ENCODE measurements around the gene TBCEL. TPM values are rescaled to one million over a fixed set of nuclear protein-coding genes. Genes with fewer than 3 reads are reported as not detected.

Gene TBCEL
- total RNA-seq, 4 donors from 2014 or later = 17.1 to 24.7 (median 20.6) TPM

GRCh38 chr11:121127809-121128208 is 103.9 kb downstream of the TBCEL start:
- Histone ChIP-seq H3K36me3 (peaks cover 0 to 16% (median 0%) of the 10 kb centered on the region in 3 donors), H3K4me3 (no peak overlapping the region), H3K4me1 (no peaks in the 10 kb centered on the region), H3K27ac (no peak overlapping the region), H3K27me3 (no peaks in the 10 kb centered on the region), H3K9me3 (peaks cover 0 to 6% (median 0%) of the 10 kb centered on the region in 4 donors)
- DNase-seq (ENCODE audit: low spot score in 2 of 2) = no peak
- TF ChIP-seq, protein P1, sequence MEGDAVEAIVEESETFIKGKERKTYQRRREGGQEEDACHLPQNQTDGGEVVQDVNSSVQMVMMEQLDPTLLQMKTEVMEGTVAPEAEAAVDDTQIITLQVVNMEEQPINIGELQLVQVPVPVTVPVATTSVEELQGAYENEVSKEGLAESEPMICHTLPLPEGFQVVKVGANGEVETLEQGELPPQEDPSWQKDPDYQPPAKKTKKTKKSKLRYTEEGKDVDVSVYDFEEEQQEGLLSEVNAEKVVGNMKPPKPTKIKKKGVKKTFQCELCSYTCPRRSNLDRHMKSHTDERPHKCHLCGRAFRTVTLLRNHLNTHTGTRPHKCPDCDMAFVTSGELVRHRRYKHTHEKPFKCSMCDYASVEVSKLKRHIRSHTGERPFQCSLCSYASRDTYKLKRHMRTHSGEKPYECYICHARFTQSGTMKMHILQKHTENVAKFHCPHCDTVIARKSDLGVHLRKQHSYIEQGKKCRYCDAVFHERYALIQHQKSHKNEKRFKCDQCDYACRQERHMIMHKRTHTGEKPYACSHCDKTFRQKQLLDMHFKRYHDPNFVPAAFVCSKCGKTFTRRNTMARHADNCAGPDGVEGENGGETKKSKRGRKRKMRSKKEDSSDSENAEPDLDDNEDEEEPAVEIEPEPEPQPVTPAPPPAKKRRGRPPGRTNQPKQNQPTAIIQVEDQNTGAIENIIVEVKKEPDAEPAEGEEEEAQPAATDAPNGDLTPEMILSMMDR (IDR thresholded peaks at IDR 0.05) = no peak
- TF ChIP-seq EP300 (IDR thresholded peaks at IDR 0.05) (no peak), POLR2A (IDR thresholded peaks at IDR 0.05) (no peak)
- 95 to 96% methylated on average over 21 to 26 of the region's 30 CpGs for WGBS, 2 donors

- Histone ChIP-seq H3K4me1 (no peaks in the 10 kb centered on the region), H3K27me3 (no peaks in the 10 kb centered on the region), H3K4me3 (no peak overlapping the region), H3K9me3 (no peaks in the 10 kb centered on the region), H3K36me3 (peaks cover 0 to 16% (median 0%) of the 10 kb centered on the region in 3 donors), H3K27ac (no peak overlapping the region)
- DNase-seq (ENCODE audit: low spot score in 2 of 2) = no peak
- WGBS, 2 donors = 92 to 95% methylated on average over 16 to 29 of the region's 29 CpGs
- TF ChIP-seq POLR2A (IDR thresholded peaks at IDR 0.05) (no peak), EP300 (IDR thresholded peaks at IDR 0.05) (no peak)
- TF ChIP-seq, protein P1 (IDR thresholded peaks at IDR 0.05) = no peak
These were observed 105.7 kb downstream of the TBCEL start for GRCh38 chr11:121129362-121130340.

DNA sequence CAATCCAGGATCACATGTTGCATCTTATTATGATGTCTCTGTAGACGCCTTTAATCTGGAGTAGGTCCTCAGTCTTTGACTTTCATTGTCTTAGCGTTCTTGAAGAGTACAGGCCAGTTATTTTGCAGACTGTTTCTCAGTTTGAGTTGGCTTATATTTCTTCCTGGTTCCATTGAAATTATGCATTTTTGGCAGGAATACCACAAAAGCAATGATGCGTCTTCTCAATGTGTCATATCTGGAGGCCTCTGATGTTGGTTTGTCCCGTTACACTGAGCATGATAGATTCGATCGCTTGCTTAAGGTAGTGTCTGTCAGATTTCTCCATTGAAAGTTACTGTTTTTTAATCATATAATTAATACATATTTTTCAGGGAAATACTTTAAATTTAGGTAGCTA is 107.8 kb downstream of the TBCEL start:
- 73 to 86% methylated on average over 6 of the region's 6 CpGs for WGBS, 2 donors
- no peaks in the 10 kb centered on the region for H3K4me1 ChIP-seq
- no peak for TF ChIP-seq POLR2A (IDR thresholded peaks at IDR 0.05)
- TF ChIP-seq, protein P1 (IDR thresholded peaks at IDR 0.05) = no peak
- TF ChIP-seq EP300 (IDR thresholded peaks at IDR 0.05) = no peak
- peaks cover 0 to 16% (median 0%) of the 10 kb centered on the region in 3 donors for H3K36me3 ChIP-seq
- H3K4me3 ChIP-seq = no peak overlapping the region
- no peak overlapping the region for H3K27ac ChIP-seq
- DNase-seq (ENCODE audit: low spot score in 2 of 2) = no peak
- no peaks in the 10 kb centered on the region for H3K27me3 ChIP-seq
- no peaks in the 10 kb centered on the region for H3K9me3 ChIP-seq

GRCh38 chr11:121132211-121132976 is 108.5 kb downstream of the TBCEL start:
- H3K27ac ChIP-seq = no peak overlapping the region
- TF ChIP-seq, protein P1 (IDR thresholded peaks at IDR 0.05) = no peak
- TF ChIP-seq POLR2A (IDR thresholded peaks at IDR 0.05) = no peak
- no peak for TF ChIP-seq EP300 (IDR thresholded peaks at IDR 0.05)
- no peak for DNase-seq (ENCODE audit: low spot score in 2 of 2)
- H3K4me3 ChIP-seq = no peak overlapping the region
- H3K27me3 ChIP-seq = no peaks in the 10 kb centered on the region
- no peaks in the 10 kb centered on the region for H3K4me1 ChIP-seq
- 73 to 83% methylated on average over 13 of the region's 13 CpGs for WGBS, 2 donors
- H3K36me3 ChIP-seq = peaks cover 0 to 16% (median 0%) of the 10 kb centered on the region in 3 donors
- H3K9me3 ChIP-seq = no peaks in the 10 kb centered on the region
